Hepatocyte (in vitro differentiated cells): ENCODE results near the gene CEACAM16. TPM values are rescaled to one million over a fixed set of nuclear protein-coding genes. Genes with fewer than 3 reads are reported as not detected.
A peak's percentile ranks its signal among the peaks of the same experiment; 100 is the strongest.
"Not testable (repeated sequence)": the region's sequence is repeated elsewhere in the genome, so short reads cannot be mapped to it uniquely, and the experiment has no call there.

Experiments
- DNase-seq: peaks from one replicate; pipeline ENCODE4 v3.0.0-alpha.2; 2016; ENCODE audit warnings: low spot score
- H2AFZ ChIP-seq: fragments of 200-600 bp; sonication (generic); 2 replicates; pipeline ENCODE4 v1.6.0; 2016; ENCODE audit warnings: antibody characterized with exemption, mild to moderate bottlenecking
- H3K27ac ChIP-seq: fragments of 200-600 bp; sonication (generic); 2 replicates; pipeline ENCODE4 v1.5.1; 2016; ENCODE audit warnings: mild to moderate bottlenecking
- H3K27me3 ChIP-seq: fragments of 200-600 bp; sonication (generic); 2 replicates; pipeline ENCODE4 v1.6.1; 2016
- H3K36me3 ChIP-seq: fragments of 200-600 bp; sonication (generic); replicated peaks from 2 replicates; pipeline ENCODE4 v1.5.1; 2016; ENCODE audit warnings: low read depth; ENCODE audit not compliant: insufficient read depth
- H3K4me1 ChIP-seq: fragments of 200-600 bp; sonication (generic); 2 replicates; pipeline ENCODE4 v1.5.1; 2016; ENCODE audit warnings: mild to moderate bottlenecking, moderate library complexity; ENCODE audit not compliant: insufficient read depth
- H3K4me2 ChIP-seq: fragments of 200-600 bp; sonication (generic); 2 replicates; pipeline ENCODE4 v1.6.0; 2016
- H3K4me3 ChIP-seq: fragments of 200-600 bp; sonication (generic); 2 replicates; pipeline ENCODE4 v1.5.1; 2016; ENCODE audit warnings: mild to moderate bottlenecking
- H3K79me2 ChIP-seq: fragments of 200-600 bp; sonication (generic); 2 replicates; pipeline ENCODE4 v1.6.0; 2017; ENCODE audit warnings: mild to moderate bottlenecking
- H3K9me2 ChIP-seq: fragments of 200-600 bp; sonication (generic); replicated peaks from 2 replicates; pipeline ENCODE4 v1.6.0; 2017; ENCODE audit warnings: mild to moderate bottlenecking; ENCODE audit not compliant: insufficient read depth
- H3K9me3 ChIP-seq: fragments of 200-600 bp; sonication (generic); 2 replicates; pipeline ENCODE4 v1.5.1; 2016; ENCODE audit warnings: low read depth, mild to moderate bottlenecking
- H4K20me1 ChIP-seq: fragments of 200-600 bp; sonication (generic); 2 replicates; pipeline ENCODE4 v1.6.0; 2016; ENCODE audit warnings: mild to moderate bottlenecking; ENCODE audit not compliant: insufficient read depth, poor library complexity, severe bottlenecking
- CTCF ChIP-seq: fragments of 200-600 bp; sonication (generic); IDR thresholded peaks from 2 replicates; pipeline ENCODE4 v1.5.1; 2016; ENCODE audit warnings: antibody characterized with exemption, mild to moderate bottlenecking; ENCODE audit not compliant: poor library complexity
- EZH2 ChIP-seq: fragments of 200-600 bp; sonication (generic); IDR thresholded peaks from 2 replicates; pipeline ENCODE4 v1.6.1; 2016; ENCODE audit warnings: antibody characterized with exemption, mild to moderate bottlenecking, borderline replicate concordance
- EZH2phosphoT487 ChIP-seq: fragments of 200-600 bp; sonication (generic); IDR thresholded peaks from one replicate; pipeline ENCODE4 v1.6.1; 2018; ENCODE audit warnings: antibody characterized with exemption, mild to moderate bottlenecking, low read depth, moderate library complexity; ENCODE audit not compliant: unreplicated experiment, severe bottlenecking
- WGBS: methylation state at CpG from one replicate; pipeline ENCODE4 v1.1.6; 2016; ENCODE audit warnings: low lambda C conversion rate; ENCODE audit errors: missing lambda C conversion rate; 5-methylcytosine and 5-hydroxymethylcytosine counted together
- polyA plus RNA-seq: library from polyadenylated mRNA; unstranded; fragments of >200 nt; fragmentation: Nextera tagmentation; extraction: Ambion mirVana; gene quantifications from 2 replicates; pipeline ENCODE4 v1.2.1, GENCODE V29; 2016
- total RNA-seq: library from RNA; depleted of rRNA; stranded (reverse); fragments of >200 nt; gene quantifications from 2 replicates; pipeline ENCODE4 v1.2.3, GENCODE V29; 2014

CEACAM16 gene
- total and polyA plus RNA-seq, 2 experiments from 2014 or later = 0.73 TPM; not detected in 1

GRCh38 chr19:44720945-44721344, 22.0 kb downstream of the CEACAM16 start:
- Histone ChIP-seq H3K27me3 (no peaks in the 10 kb centered on the region), H3K79me2 (peaks cover 8% of the 10 kb centered on the region), H3K4me2 (no peak overlapping the region), H3K4me1 (peaks cover 26% of the 10 kb centered on the region), H3K27ac (no peak overlapping the region), H3K4me3 (no peak overlapping the region), H2AFZ (no peak overlapping the region), H3K36me3 (no peaks in the 10 kb centered on the region), H4K20me1 (no peaks in the 10 kb centered on the region), H3K9me3 (no peaks in the 10 kb centered on the region), H3K9me2 (no peaks in the 10 kb centered on the region)
- no peak for TF ChIP-seq EZH2
- TF ChIP-seq EZH2phosphoT487 = no peak
- TF ChIP-seq CTCF = no peak
- no peak for DNase-seq
- 91% methylated on average over 6 of the region's 6 CpGs for WGBS

GRCh38 chr19:44721369-44721768, 22.4 kb downstream of the CEACAM16 start:
- not testable (repeated sequence) for H3K27ac ChIP-seq
- peaks cover 30% of the 10 kb centered on the region for H3K4me1 ChIP-seq

GRCh38 chr19:44722131-44723121, 23.5 kb downstream of the CEACAM16 start:
- no peak overlapping the region for H3K4me3 ChIP-seq
- H4K20me1 ChIP-seq = no peaks in the 10 kb centered on the region
- no peaks in the 10 kb centered on the region for H3K9me3 ChIP-seq
- TF ChIP-seq CTCF (no peak), EZH2phosphoT487 (no peak), EZH2 (no peak)
- H3K79me2 ChIP-seq = peaks cover 8% of the 10 kb centered on the region
- no peak overlapping the region for H3K4me2 ChIP-seq
- H3K4me1 ChIP-seq = peaks cover 30% of the 10 kb centered on the region
- no peaks in the 10 kb centered on the region for H3K36me3 ChIP-seq
- no peaks in the 10 kb centered on the region for H3K9me2 ChIP-seq
- DNase-seq = no peak
- H3K27me3 ChIP-seq = no peaks in the 10 kb centered on the region
- WGBS = 70% methylated on average over 21 of the region's 21 CpGs
- no peak overlapping the region for H3K27ac ChIP-seq
- H2AFZ ChIP-seq = no peak overlapping the region

More at GRCh38 chr19:44721369-44721768, 22.4 kb downstream of the CEACAM16 start:
- not testable (repeated sequence) for DNase-seq, H3K4me3 ChIP-seq, H2AFZ ChIP-seq, H3K27me3 ChIP-seq, H3K36me3 ChIP-seq, H3K4me2 ChIP-seq, H3K79me2 ChIP-seq, H3K9me2 ChIP-seq, H4K20me1 ChIP-seq, H3K9me3 ChIP-seq
- 87% methylated on average over 5 of the region's 5 CpGs for WGBS

GRCh38 chr19:44723299-44723951, 24.5 kb downstream of the CEACAM16 start:
- H3K79me2 ChIP-seq = peaks cover 8% of the 10 kb centered on the region
- peaks cover 28% of the 10 kb centered on the region for H3K4me1 ChIP-seq
- no peaks in the 10 kb centered on the region for H3K9me3 ChIP-seq
- H3K9me2 ChIP-seq = no peaks in the 10 kb centered on the region
- H3K4me2 ChIP-seq = peak overlapping the region; percentile 62
- no peaks in the 10 kb centered on the region for H4K20me1 ChIP-seq
- H3K4me3 ChIP-seq = no peak overlapping the region
- no peak for DNase-seq
- H3K27ac ChIP-seq = peak overlapping the region; percentile 21
- no peaks in the 10 kb centered on the region for H3K36me3 ChIP-seq
- H3K27me3 ChIP-seq = no peaks in the 10 kb centered on the region
- TF ChIP-seq CTCF = no peak
- no peak for TF ChIP-seq EZH2phosphoT487
- no peak for TF ChIP-seq EZH2
- no peak overlapping the region for H2AFZ ChIP-seq
- 86% methylated on average over 10 of the region's 10 CpGs for WGBS
